Measurements from ENCODE around the gene CDHR3.

DNA sequence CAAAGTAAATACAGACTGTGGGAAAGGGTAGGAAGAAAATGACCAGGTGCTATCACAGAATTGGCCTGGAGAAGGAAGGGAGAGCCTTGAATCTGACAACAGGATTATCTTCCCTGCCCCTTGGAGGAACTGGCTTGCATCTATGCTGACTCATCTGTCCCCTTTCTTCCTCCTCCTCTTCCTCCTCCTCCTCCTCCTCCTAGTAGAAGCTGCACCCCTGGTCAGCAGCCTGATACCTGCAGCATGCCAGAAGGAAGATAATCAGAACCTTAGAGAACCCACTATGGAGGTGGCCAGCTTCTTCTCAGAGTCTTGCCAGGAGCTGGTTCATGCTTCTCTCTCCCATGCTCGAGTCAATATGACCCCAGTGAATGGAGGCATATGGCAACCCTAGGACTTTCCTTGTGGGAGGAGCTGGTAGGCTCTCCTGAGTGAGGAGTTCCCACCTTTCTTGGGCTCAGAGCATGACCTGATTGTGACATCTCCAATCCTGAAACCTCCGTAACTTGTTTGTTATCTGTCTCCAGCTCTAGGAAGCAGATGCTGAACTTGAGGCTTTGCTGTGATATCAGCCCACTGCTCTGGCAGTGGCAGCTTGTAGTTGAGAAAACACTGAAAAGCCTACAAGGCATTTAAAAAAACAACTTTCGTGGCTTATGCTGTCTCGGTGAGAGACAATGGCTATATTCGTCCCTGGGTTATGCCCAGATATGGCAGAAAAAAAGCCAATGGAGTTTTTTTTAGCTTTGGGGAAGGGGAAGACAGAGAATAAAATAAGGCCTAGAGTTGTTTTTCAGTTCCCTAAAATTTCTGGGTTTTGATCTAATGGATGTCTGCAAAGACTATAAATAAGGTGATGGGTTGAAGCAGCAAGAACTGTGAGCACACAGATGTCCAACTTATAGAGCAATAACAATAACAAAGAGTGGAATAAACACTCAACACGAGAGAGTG, 60.6 kb downstream of the CDHR3 start:
- TF ChIP-seq, protein P1, sequence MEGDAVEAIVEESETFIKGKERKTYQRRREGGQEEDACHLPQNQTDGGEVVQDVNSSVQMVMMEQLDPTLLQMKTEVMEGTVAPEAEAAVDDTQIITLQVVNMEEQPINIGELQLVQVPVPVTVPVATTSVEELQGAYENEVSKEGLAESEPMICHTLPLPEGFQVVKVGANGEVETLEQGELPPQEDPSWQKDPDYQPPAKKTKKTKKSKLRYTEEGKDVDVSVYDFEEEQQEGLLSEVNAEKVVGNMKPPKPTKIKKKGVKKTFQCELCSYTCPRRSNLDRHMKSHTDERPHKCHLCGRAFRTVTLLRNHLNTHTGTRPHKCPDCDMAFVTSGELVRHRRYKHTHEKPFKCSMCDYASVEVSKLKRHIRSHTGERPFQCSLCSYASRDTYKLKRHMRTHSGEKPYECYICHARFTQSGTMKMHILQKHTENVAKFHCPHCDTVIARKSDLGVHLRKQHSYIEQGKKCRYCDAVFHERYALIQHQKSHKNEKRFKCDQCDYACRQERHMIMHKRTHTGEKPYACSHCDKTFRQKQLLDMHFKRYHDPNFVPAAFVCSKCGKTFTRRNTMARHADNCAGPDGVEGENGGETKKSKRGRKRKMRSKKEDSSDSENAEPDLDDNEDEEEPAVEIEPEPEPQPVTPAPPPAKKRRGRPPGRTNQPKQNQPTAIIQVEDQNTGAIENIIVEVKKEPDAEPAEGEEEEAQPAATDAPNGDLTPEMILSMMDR (IDR thresholded peaks at IDR 0.05; ENCODE audit: low read length): no peak
- no peak for TF ChIP-seq EZH2phosphoT487 (IDR thresholded peaks at IDR 0.05; ENCODE audit: low read length)
